Sigmoid colon (tissue), 4 donors: ENCODE measurements around the gene IFNG.

Experiments
- EP300 ChIP-seq, 4 donors: sonication (generic); formaldehyde crosslinking; IDR thresholded peaks; one replicate each; pipeline ENCODE4 v1.6.1; 2017; ENCODE audit warnings: antibody characterized with exemption in 4 of 4
- POLR2A ChIP-seq, 2 donors: fragments of 450-650 bp; IDR thresholded peaks; one replicate each; pipeline ENCODE4 v1.6.1; 2016; ENCODE audit warnings: antibody characterized with exemption in 2 of 2, mild to moderate bottlenecking in 2 of 2, moderate library complexity in 2 of 2
- TF ChIP-seq, protein P1 (sequence below), 4 experiments: fragments of 450-650 bp in 3 of 4; fragments of 200-600 bp in 1 of 4; IDR thresholded peaks; one replicate each; pipeline ENCODE4 v1.5.1; 2016 to 2019; ENCODE audit warnings: antibody characterized with exemption in 4 of 4, mild to moderate bottlenecking in 3 of 4, moderate library complexity in 2 of 4

DNA sequence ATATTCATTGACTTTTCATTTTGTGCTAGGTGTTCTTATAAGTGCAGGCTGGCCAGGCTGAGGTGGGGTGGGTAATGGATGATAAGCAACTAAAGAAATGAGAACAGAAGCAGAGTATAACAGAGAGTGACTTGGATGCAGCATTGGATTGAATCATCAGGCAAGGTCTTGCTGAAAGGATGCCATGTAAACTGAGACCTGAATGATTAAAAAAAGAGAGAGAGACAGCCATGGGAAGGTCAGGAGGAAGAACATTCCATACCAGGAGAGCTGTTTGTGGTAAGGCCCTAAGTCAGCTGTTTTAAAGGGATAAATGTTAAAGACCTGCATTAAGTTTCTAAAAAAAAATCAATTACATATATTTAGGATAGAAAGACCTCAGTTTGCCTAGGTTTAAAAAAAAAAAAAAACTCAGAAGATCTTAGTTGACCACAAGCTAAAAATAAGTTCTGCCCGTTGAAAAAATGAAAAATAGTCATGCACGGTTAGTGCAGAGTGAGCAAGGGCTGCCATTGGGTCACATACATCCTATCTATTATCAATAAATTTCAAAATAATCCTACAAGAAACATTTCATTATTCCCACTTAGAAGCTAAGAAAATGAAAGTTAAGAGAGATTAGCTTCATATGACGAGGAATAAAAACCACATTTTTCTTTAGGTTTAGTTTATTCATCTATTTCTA is 37.2 kb downstream of the IFNG start:
- TF ChIP-seq, protein P1, sequence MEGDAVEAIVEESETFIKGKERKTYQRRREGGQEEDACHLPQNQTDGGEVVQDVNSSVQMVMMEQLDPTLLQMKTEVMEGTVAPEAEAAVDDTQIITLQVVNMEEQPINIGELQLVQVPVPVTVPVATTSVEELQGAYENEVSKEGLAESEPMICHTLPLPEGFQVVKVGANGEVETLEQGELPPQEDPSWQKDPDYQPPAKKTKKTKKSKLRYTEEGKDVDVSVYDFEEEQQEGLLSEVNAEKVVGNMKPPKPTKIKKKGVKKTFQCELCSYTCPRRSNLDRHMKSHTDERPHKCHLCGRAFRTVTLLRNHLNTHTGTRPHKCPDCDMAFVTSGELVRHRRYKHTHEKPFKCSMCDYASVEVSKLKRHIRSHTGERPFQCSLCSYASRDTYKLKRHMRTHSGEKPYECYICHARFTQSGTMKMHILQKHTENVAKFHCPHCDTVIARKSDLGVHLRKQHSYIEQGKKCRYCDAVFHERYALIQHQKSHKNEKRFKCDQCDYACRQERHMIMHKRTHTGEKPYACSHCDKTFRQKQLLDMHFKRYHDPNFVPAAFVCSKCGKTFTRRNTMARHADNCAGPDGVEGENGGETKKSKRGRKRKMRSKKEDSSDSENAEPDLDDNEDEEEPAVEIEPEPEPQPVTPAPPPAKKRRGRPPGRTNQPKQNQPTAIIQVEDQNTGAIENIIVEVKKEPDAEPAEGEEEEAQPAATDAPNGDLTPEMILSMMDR (IDR thresholded peaks at IDR 0.05): no peak
- TF ChIP-seq POLR2A (IDR thresholded peaks at IDR 0.05) (no peak), EP300 (IDR thresholded peaks at IDR 0.05) (no peak)
